Activated CD4-positive, CD25-positive, alpha-beta regulatory T cell treated with anti-CD3 and anti-CD28 coated beads, Interleukin-2, amount 50 U/mL, for 24 hours (primary cell): ENCODE measurements around the gene CCDC201.
"Not testable (repeated sequence)": the region's sequence is repeated elsewhere in the genome, so short reads cannot be mapped to it uniquely, and the experiment has no call there.

Experiments
- ATAC-seq, 2 donors: fragments of 150-1000 bp; cut with Tn5 transposase; one replicate each; pipeline ENCODE4 v1.10.0; 2021; ENCODE audit warnings: mild to moderate bottlenecking in 1 of 2, moderate library complexity in 1 of 2

The CCDC201 gene

GRCh38 chr7:45813771-45814170 is 59.1 kb downstream of the CCDC201 start:
- ATAC-seq, result not testable (repeated sequence)

GRCh38 chr7:45812946-45813345 is 59.9 kb downstream of the CCDC201 start:
- ATAC-seq, result no peak

GRCh38 chr7:45811652-45812234 is 61.1 kb downstream of the CCDC201 start:
- not testable (repeated sequence) for ATAC-seq

GRCh38 chr7:45810451-45811005 is 62.4 kb downstream of the CCDC201 start:
- not testable (repeated sequence) for ATAC-seq
